Measurements from ENCODE around the gene ZNF384. TPM values are rescaled to one million over a fixed set of nuclear protein-coding genes. Genes with fewer than 3 reads are reported as not detected.

The ZNF384 gene
- 9.6 and 10.8 TPM in 2 replicates for total RNA-seq

GRCh38 chr12:6688999-6689882 lies at the start of gene ZNF384:
Gene ZNF384 (minus strand): TSS chr12:6689375. CDS start chr12:6679520, 9,855 bp downstream.

GRCh38 chr12:6723607-6724408 lies 34.6 kb upstream of the ZNF384 start, which contains the start of gene COPS7A:
Gene COPS7A (plus strand): TSS chr12:6724046. CDS start chr12:6724657, 611 bp downstream.

GRCh38 chr12:6700646-6701051 lies 11.5 kb upstream of the ZNF384 start, which contains the start of gene PIANP:
Gene PIANP (minus strand): TSS chr12:6700815. CDS start chr12:6698061, 2,754 bp downstream.

GRCh38 chr12:6662906-6663742 lies 26.1 kb downstream of the ZNF384 start, which contains the start of gene ING4:
Gene ING4 (minus strand): TSS chr12:6663119. CDS start chr12:6663101, 18 bp downstream.

GRCh38 chr12:6647083-6647604 lies 42.0 kb downstream of the ZNF384 start, which contains the start of gene ACRBP:
Gene ACRBP (minus strand): TSS chr12:6647432. CDS start chr12:6647366, 66 bp downstream.

GRCh38 chr12:6635856-6636531 lies 53.2 kb downstream of the ZNF384 start, which contains the start of gene LPAR5:
Gene LPAR5 (minus strand): TSS chr12:6635959. CDS start chr12:6621248, 14,711 bp downstream.

Other genes starting within 250 kb of the ZNF384 start
- gene CD27, start 244.4 kb downstream of the ZNF384 start, total RNA-seq, result 0.34 TPM in 1 of 2 replicates, not detected in the other
- 11.0 and 15.4 TPM in 2 replicates for gene TAPBPL, start 237.3 kb downstream of the ZNF384 start, total RNA-seq
- gene VAMP1, start 218.7 kb downstream of the ZNF384 start, total RNA-seq, result 17.0 and 18.9 TPM in 2 replicates
- 115 and 174 TPM in 2 replicates for gene MRPL51, start 196.1 kb downstream of the ZNF384 start, total RNA-seq
- gene NCAPD2, start 195.3 kb downstream of the ZNF384 start, total RNA-seq, result 16.9 and 28.1 TPM in 2 replicates
- gene GAPDH, start 154.9 kb downstream of the ZNF384 start, total RNA-seq, result 6,052 and 6,940 TPM in 2 replicates
- gene IFFO1, start 133.3 kb downstream of the ZNF384 start, total RNA-seq, result 15.8 and 25.7 TPM in 2 replicates
- 9.5 and 10.9 TPM in 2 replicates for gene NOP2, start 121.1 kb downstream of the ZNF384 start, total RNA-seq
- 177 and 244 TPM in 2 replicates for gene CHD4, start 82.0 kb downstream of the ZNF384 start, total RNA-seq
- not detected in 2 replicates for gene LPAR5, start 53.4 kb downstream of the ZNF384 start, total RNA-seq
- 0.16 and 0.34 TPM in 2 replicates for gene ACRBP, start 41.9 kb downstream of the ZNF384 start, total RNA-seq
- gene ING4, start 26.3 kb downstream of the ZNF384 start, total RNA-seq, result 41.0 and 41.6 TPM in 2 replicates
- gene PIANP, start 11.4 kb upstream of the ZNF384 start, total RNA-seq, result 0.09 and 0.16 TPM in 2 replicates
- gene COPS7A, start 34.7 kb upstream of the ZNF384 start, total RNA-seq, result 98.5 and 128 TPM in 2 replicates
- gene MLF2, start 63.8 kb upstream of the ZNF384 start, total RNA-seq, result 95.8 and 115 TPM in 2 replicates
- gene PTMS, start 77.0 kb upstream of the ZNF384 start, total RNA-seq, result 59.3 and 88.7 TPM in 2 replicates
- 0.09 and 0.32 TPM in 2 replicates for gene LAG3, start 83.1 kb upstream of the ZNF384 start, total RNA-seq
- 0.16 and 0.17 TPM in 2 replicates for gene CD4, start 100.2 kb upstream of the ZNF384 start, total RNA-seq
- gene GPR162, start 132.4 kb upstream of the ZNF384 start, total RNA-seq, result 5.1 and 5.8 TPM in 2 replicates
- gene P3H3, start 139.0 kb upstream of the ZNF384 start, total RNA-seq, result 72.0 and 114 TPM in 2 replicates
- 1.3 and 2.0 TPM in 2 replicates for gene GNB3, start 151.6 kb upstream of the ZNF384 start, total RNA-seq
- 1.2 and 3.0 TPM in 2 replicates for gene CDCA3, start 161.9 kb upstream of the ZNF384 start, total RNA-seq
- 77.2 and 79.0 TPM in 2 replicates for gene USP5, start 162.8 kb upstream of the ZNF384 start, total RNA-seq
- 512 and 968 TPM in 2 replicates for gene TPI1, start 178.2 kb upstream of the ZNF384 start, total RNA-seq
- 10.1 and 13.6 TPM in 2 replicates for gene SPSB2, start 183.9 kb upstream of the ZNF384 start, total RNA-seq
- 11.3 and 15.9 TPM in 2 replicates for gene LRRC23, start 215.4 kb upstream of the ZNF384 start, total RNA-seq
- 18.4 and 19.9 TPM in 2 replicates for gene ENO2, start 225.2 kb upstream of the ZNF384 start, total RNA-seq
- 8.2 and 11.0 TPM in 2 replicates for gene ATN1, start 238.6 kb upstream of the ZNF384 start, total RNA-seq

Data from bronchial smooth muscle cell (primary cell).